ENCODE data around the gene MTG1.

MTG1 gene

GRCh38 chr10:133471300-133472109 lies 77.5 kb downstream of the MTG1 start:
- Histone ChIP-seq H3K9ac (ENCODE audit: low read length) (no peak overlapping the region), H3K9me3 (ENCODE audit: insufficient read depth, low read length) (no peaks in the 10 kb centered on the region), H3K4me3 (ENCODE audit: low read length) (no peak overlapping the region), H3K4me1 (ENCODE audit: low read length) (peaks cover 15% of the 10 kb centered on the region), H4K20me1 (ENCODE audit: insufficient read depth, low read length) (no peaks in the 10 kb centered on the region), H3K27ac (ENCODE audit: low read length) (no peak overlapping the region), H3K27me3 (ENCODE audit: low read depth, low read length) (no peaks in the 10 kb centered on the region), H3K79me2 (ENCODE audit: low read length) (no peaks in the 10 kb centered on the region), H3K36me3 (replicated peaks; ENCODE audit: low read depth, low read length) (no peaks in the 10 kb centered on the region), H3K4me2 (ENCODE audit: low read length) (no peak overlapping the region), H2AFZ (ENCODE audit: low read depth, low read length) (no peak overlapping the region)
- TF ChIP-seq, protein P1, sequence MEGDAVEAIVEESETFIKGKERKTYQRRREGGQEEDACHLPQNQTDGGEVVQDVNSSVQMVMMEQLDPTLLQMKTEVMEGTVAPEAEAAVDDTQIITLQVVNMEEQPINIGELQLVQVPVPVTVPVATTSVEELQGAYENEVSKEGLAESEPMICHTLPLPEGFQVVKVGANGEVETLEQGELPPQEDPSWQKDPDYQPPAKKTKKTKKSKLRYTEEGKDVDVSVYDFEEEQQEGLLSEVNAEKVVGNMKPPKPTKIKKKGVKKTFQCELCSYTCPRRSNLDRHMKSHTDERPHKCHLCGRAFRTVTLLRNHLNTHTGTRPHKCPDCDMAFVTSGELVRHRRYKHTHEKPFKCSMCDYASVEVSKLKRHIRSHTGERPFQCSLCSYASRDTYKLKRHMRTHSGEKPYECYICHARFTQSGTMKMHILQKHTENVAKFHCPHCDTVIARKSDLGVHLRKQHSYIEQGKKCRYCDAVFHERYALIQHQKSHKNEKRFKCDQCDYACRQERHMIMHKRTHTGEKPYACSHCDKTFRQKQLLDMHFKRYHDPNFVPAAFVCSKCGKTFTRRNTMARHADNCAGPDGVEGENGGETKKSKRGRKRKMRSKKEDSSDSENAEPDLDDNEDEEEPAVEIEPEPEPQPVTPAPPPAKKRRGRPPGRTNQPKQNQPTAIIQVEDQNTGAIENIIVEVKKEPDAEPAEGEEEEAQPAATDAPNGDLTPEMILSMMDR (IDR thresholded peaks at IDR 0.05; ENCODE audit: low read depth, low read length) = no peak
- no peak for TF ChIP-seq EZH2phosphoT487 (IDR thresholded peaks at IDR 0.05; ENCODE audit: low read depth)
